ENCODE data around the gene PHLPP1. TPM values are rescaled to one million over a fixed set of nuclear protein-coding genes. Genes with fewer than 3 reads are reported as not detected.
"Not testable (repeated sequence)": the region's sequence is repeated elsewhere in the genome, so short reads cannot be mapped to it uniquely, and the experiment has no call there.

The PHLPP1 gene
- total RNA-seq, 1 donor: 19.1 TPM

GRCh38 chr18:62880034-62880433 lies 164.7 kb downstream of the PHLPP1 start:
- no peak for DNase-seq (ENCODE audit: low read depth in 2 of 3, low spot score in 2 of 3)

- no peak for DNase-seq (ENCODE audit: low read depth in 2 of 3, low spot score in 2 of 3)
These were observed 165.5 kb downstream of the PHLPP1 start for GRCh38 chr18:62880673-62881364.

DNA sequence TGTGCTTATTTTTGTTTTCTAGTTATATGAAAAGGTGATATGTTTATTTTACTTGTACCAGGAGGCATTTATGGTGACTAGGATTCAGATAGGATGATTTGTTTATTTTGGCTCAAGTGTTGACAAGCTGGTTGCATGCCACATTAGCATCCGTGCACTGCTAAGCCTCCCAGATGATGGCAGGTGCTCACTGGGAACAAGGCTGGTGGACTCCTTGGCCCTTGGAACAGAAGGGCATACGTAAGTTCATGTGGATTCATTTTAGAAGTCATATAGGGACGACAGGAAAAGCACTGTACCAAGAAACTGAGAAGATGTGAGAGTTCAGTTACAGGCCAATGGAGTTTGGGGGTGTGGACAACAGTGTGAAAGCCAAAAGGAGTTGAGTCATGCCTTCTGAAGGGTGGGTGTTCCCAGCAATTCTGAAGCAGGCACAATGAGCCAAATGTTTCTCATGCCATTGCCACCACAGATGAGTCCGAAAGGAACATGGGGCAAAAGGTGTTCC lies 166.2 kb downstream of the PHLPP1 start:
- DNase-seq (ENCODE audit: low read depth in 2 of 3, low spot score in 2 of 3): no peak

GRCh38 chr18:62883937-62884735 lies 168.8 kb downstream of the PHLPP1 start:
- no peak for DNase-seq (ENCODE audit: low read depth in 2 of 3, low spot score in 2 of 3)

GRCh38 chr18:62885804-62886203 lies 170.5 kb downstream of the PHLPP1 start:
- DNase-seq (ENCODE audit: low read depth in 2 of 3, low spot score in 2 of 3): no peak

DNA sequence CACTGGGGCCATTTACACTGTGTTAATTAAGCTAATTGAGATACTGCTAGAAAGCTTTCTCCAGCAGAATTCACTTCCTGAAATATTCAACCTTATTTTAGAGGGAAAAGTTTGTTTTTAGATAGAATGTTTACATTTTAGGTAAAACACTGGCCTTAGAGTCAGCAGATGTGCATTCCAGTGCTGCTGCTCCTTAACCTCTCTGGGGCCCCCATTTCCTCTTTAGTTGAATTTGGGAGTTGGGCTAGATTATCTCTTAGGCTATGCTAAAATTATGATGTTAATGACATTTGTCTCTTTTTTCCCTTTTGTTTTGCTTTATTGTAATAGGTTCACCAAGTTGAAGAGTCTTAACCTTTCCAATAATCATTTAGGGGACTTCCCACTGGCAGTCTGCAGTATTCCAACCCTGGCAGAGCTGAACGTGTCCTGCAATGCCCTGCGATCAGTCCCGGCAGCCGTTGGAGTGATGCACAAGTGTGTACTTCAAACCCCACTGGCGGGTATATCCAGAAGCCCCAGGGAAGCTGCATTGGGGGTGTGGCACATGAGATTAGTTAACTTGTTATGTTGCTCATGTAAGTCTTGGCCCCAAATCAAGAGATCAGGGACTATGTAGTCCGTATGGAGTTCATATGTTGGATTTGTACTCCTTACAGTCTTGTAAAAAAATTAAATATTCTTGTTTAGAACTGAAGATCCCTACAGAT lies 179.5 kb downstream of the PHLPP1 start:
- no peak for DNase-seq (ENCODE audit: low read depth in 2 of 3, low spot score in 2 of 3)

DNA sequence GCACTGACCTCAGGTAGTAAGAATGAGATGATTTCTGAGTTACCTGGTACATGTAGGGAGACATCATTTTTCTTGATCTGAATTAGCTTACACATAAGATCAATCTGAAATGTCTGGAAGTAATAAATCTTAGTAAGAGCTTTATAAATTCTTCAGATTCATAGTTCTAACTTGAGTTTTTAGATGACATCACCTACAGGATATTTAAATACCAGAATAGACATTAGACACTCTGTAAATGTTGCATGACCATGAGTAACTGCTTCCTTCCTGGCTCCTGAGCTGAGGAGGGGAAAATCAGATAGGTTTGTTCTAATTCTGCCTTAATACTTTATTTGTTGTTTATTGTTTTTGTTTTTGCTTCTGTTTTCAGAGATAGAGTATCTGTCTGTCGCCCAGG lies 181.8 kb downstream of the PHLPP1 start:
- DNase-seq (ENCODE audit: low read depth in 2 of 3, low spot score in 2 of 3): no peak

- no peak for DNase-seq (ENCODE audit: low read depth in 2 of 3, low spot score in 2 of 3)
These were observed 183.0 kb downstream of the PHLPP1 start for GRCh38 chr18:62898359-62898758.

DNA sequence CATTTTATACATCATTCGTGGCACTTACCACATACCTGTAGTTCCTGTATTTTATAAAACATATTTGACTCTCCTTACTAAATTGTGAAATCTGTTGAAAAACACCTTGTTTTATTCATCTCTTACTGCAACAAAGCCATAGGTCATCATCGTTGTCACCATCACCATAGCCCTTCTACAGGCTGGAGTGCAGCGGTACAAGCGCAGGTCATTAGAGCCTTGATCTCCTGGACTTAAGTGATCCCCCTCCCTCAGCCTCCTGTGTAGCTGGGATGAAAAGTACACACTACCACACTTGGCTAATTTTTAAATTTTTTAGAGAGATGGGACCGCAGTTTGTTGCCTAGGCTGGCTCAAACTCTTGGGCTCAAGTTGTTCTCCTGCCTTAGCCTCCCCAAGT lies 184.2 kb downstream of the PHLPP1 start:
- DNase-seq (ENCODE audit: low read depth in 2 of 3, low spot score in 2 of 3): no peak

GRCh38 chr18:62900132-62900883 lies 185.0 kb downstream of the PHLPP1 start:
- DNase-seq (ENCODE audit: low read depth in 2 of 3, low spot score in 2 of 3): no peak

DNA sequence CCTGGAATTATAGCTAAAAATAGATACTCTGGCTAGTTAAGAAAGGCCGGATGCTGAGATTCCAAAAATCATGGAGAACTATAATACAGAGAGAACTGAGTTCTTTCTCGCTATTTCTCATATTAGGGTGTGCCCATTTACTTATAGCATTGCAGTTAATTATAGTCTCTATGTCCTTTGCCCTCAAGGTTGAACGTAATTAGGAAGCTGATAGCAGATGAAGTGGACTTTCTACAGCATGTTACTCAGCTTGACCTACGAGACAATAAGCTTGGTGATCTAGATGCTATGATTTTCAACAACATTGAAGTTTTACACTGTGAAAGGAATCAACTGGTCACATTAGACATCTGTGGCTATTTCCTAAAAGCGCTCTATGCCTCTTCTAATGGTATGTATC lies 187.4 kb downstream of the PHLPP1 start:
- no peak for DNase-seq (ENCODE audit: low read depth in 2 of 3, low spot score in 2 of 3)

DNA sequence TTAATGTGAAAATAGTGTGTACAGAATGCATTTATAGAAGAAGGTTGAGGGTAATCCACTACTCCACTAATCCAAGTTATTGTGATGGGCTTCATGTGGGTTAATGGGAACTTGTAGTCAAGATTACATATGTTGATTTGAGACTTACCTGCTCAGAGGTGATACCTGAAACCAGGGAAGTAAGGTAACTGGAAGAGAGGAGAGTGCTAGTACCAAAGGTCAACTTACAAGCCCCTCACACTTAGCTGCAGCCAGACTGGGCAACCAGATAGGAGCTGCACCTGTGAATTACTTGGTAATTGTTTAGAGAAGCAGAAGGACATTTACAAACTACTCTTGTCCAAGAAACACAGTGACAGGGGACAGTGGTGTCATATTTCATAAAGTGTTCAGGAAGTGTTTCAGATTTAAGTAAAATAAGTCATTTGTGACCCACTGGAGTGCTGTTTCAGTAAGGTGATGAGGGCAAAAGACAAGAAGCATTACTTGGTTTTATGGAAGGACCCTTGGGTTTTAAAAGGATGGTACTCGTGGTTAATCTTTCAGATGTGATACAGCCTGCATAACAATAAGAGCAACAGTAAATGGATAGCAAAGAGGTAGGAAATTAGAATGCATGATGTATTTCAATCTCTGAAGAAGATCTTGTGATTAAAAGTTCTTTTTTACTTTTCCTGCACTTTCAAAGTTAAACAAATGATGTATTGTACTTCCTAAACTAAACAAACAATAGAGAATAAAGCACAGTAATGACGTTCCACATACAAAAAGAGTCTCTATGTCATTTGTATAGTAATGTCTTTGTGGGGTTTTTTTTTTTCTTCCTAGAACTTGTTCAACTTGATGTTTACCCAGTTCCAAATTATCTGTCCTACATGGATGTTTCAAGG lies 189.3 kb downstream of the PHLPP1 start:
- DNase-seq (ENCODE audit: low read depth in 2 of 3, low spot score in 2 of 3): no peak

- DNase-seq (ENCODE audit: low read depth in 2 of 3, low spot score in 2 of 3): no peak
These were observed 197.5 kb downstream of the PHLPP1 start for GRCh38 chr18:62912885-62913284.

DNA sequence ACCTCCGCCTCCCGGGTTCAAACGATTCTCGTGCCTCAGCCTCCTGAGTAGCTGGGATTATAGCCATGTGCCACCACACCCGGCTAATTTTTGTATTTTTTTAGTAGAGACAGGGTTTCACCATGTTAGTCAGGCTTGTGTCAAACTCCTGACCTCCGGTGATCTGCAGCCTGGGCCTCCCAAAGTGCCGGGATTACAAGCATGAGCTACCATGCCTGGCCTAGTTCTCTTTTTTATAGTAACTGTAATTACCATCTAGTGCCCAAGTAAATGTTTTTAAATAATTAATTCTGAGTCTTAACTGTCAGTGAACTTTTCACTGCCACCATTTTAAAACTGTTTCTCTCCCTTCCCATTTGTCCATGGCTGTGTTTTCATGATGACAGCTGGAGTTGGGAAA lies 198.5 kb downstream of the PHLPP1 start:
- DNase-seq (ENCODE audit: low read depth in 2 of 3, low spot score in 2 of 3): not testable (repeated sequence)

- DNase-seq (ENCODE audit: low read depth in 2 of 3, low spot score in 2 of 3): no peak
These were observed 199.6 kb downstream of the PHLPP1 start for GRCh38 chr18:62914871-62915392.

DNA sequence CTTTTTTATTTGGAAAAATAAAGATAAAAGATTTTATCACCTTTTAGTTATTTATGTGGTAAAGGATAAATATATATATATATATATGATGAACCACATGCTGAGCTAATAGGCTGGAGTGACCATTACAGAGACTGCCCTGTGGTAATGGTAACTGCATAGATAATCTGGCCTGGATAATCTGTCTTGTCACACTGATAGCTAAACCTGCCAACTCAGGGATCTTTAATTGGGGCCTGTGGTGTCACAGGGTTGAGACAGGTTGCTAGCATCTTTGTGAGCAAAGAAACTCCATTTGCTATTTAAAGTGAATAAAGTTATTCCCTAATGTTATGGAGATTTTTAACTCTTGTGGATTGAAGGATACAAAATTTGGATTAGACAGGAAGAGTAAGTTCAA lies 203.0 kb downstream of the PHLPP1 start:
- DNase-seq (ENCODE audit: low read depth in 2 of 3, low spot score in 2 of 3): no peak

DNA sequence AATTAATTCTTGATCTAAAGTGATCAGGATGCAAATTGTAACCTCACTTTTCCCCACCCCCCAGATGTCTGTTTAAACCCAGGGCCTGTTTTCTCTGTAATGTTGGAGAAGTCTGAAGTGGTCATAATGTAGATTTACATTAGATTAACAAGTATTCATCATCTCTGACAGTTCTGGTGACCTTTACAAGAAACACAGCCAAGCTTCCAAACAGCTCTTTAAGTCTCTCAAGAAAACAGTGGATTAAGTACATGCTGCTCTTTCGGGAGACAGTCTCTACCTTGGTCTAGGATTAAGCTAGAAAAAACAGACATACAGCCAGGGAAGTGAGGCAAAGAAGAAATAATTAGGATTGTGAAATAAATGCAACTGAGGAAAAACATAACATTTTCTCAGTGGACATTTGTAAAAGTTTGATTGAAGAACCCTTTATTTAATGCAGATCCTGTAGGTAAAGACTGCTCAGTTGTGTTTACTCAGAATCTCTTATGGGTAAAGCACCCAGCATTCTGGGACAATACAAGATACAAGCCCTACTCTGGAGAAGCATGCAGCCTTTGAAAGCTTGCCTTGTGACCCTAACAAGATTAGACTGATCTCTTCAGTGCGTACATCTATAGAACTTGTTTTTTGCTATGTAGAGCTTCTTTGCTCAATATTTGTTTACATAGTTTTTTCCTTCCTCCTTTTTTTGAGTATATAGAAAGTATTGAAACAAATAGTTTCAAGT lies 203.9 kb downstream of the PHLPP1 start:
- no peak for DNase-seq (ENCODE audit: low read depth in 2 of 3, low spot score in 2 of 3)

DNA sequence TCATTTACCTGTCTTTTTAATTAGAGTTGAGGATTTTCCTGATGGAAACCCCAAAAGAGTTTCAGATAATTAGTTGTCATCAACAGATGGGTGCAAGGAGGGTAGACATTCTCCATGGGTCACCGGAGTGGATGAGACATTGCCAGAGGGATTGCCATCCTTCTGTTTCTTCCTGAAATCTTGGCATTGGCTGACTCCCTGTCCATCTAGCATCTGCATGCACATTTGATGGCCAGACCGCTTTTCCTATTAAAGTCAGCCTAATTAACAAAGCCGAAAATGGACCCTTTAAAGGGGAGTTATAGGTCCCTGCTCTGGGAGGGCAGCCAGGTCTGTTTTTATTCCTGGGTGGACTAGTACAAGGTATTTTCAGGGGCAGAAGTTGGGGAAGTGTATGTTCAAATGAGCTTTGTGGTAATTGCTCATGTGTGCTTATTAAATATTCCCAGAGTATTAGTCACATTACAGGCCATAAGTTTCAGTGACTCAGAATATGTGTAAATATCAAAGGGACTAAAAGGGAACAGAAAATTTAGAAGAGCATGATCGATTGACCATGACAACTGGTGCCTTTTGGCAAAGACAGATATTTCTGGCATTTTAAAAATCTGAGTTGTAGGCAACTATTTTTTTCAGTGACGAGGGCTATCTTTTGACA lies 209.8 kb downstream of the PHLPP1 start:
- no peak for DNase-seq (ENCODE audit: low read depth in 2 of 3, low spot score in 2 of 3)
